ENCODE data around the gene SLC49A4.

DNA sequence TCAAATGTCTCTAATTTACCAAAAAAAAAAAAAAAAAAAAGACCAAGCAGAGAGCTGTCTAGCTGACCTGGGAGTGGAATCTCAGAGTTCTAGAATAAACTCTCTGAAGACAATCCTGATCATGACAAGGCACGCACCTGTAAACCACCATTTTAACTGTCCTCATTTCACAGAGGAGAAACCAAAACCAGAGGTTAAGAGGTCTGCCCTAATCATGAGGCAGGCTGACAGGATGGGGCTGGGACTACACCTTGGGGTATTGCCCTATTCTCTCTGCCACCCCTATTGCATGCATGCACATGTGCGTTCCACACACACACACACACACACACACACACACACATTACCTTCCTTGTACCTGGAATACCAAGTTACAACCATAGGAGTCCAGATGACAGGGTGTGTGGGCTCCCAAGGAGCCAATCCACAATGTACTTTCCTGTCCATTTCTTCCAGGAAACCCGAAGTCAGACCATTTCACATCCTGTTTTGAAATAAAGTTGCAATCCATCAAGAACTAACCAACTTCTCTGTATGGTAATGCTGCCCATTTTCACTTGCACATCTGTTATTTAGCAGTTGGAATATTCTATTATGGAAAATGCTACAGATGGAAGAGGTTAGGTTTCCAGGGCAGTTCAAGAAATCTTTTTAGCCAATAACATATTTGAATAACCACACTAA lies 35.9 kb upstream of the SLC49A4 start:
- TF ChIP-seq, protein P1, sequence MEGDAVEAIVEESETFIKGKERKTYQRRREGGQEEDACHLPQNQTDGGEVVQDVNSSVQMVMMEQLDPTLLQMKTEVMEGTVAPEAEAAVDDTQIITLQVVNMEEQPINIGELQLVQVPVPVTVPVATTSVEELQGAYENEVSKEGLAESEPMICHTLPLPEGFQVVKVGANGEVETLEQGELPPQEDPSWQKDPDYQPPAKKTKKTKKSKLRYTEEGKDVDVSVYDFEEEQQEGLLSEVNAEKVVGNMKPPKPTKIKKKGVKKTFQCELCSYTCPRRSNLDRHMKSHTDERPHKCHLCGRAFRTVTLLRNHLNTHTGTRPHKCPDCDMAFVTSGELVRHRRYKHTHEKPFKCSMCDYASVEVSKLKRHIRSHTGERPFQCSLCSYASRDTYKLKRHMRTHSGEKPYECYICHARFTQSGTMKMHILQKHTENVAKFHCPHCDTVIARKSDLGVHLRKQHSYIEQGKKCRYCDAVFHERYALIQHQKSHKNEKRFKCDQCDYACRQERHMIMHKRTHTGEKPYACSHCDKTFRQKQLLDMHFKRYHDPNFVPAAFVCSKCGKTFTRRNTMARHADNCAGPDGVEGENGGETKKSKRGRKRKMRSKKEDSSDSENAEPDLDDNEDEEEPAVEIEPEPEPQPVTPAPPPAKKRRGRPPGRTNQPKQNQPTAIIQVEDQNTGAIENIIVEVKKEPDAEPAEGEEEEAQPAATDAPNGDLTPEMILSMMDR (conservative IDR thresholded peaks at IDR 0.05; ENCODE audit: low read depth, low read length), result no peak
- TF ChIP-seq EZH2 (IDR thresholded peaks at IDR 0.05; ENCODE audit: low read length, unreplicated experiment) (no peak), EZH2phosphoT487 (IDR thresholded peaks at IDR 0.05; ENCODE audit: borderline replicate concordance, low read length) (no peak)
